GM18502 (cell line): ENCODE results near the gene FKBP3.

ENCODE experiments used
- ATAC-seq: cut with Tn5 transposase; IDR thresholded peaks from one replicate; pipeline ENCODE4 v1.9.1; 2021; ENCODE audit warnings: mild to moderate bottlenecking; ENCODE audit not compliant: unreplicated experiment, poor library complexity

Gene FKBP3

GRCh38 chr14:45066667-45067066 is 67.6 kb downstream of the FKBP3 start:
- no peak for ATAC-seq

- ATAC-seq, result no peak
Observed at GRCh38 chr14:45065956-45066355, 68.3 kb downstream of the FKBP3 start.
